H1 (cell line): Measurements from ENCODE around the gene VAT1L. TPM values are rescaled to one million over a fixed set of nuclear protein-coding genes. Genes with fewer than 3 reads are reported as not detected.

ENCODE experiments used
- CTCF ChIA-PET: fragments of 300-600 bp; sonication (Branson Sonifier 250); formaldehyde crosslinking; loops from one replicate; lab custom pipeline; 2021; ENCODE audit not compliant: partially characterized antibody; lab: Charles Lee
- POLR2A ChIA-PET: fragments of 300-600 bp; sonication (Branson Sonifier 250); formaldehyde crosslinking; loops from one replicate; lab custom pipeline; 2021; ENCODE audit warnings: inconsistent platforms; ENCODE audit not compliant: partially characterized antibody; lab: Charles Lee
- DNase-seq, 2 experiments: peaks; one replicate each; pipeline versions ENCODE4 v3.0.0 to v3.0.0-alpha.2; 2010 to 2022; ENCODE audit warnings: low spot score in 2 of 2, low read depth in 1 of 2, mixed read lengths in 1 of 2
- FAIRE-seq: peaks from 2 replicates; lab custom pipeline; 2011; peaks lifted over from hg19 to GRCh38; lab: Jason Lieb, UNC
- H2AFZ ChIP-seq: 2 replicates; pipeline ENCODE4 v1.8.1; 2012; ENCODE audit warnings: low read length, inconsistent platforms
- H2AK5ac ChIP-seq: 2 replicates; pipeline ENCODE4 v1.6.1; 2013; ENCODE audit warnings: low read depth, low read length
- H2BK120ac ChIP-seq: replicated peaks from 2 replicates; pipeline ENCODE3; 2013; ENCODE audit warnings: low read depth, low read length, inconsistent platforms
- H2BK12ac ChIP-seq: 2 replicates; pipeline ENCODE4 v1.6.1; 2013; ENCODE audit warnings: low read depth, low read length
- H2BK15ac ChIP-seq: 2 replicates; pipeline ENCODE4 v1.6.1; 2013; ENCODE audit warnings: low read length
- H2BK20ac ChIP-seq: 2 replicates; pipeline ENCODE4 v1.6.1; 2013; ENCODE audit warnings: low read length
- H2BK5ac ChIP-seq: 2 replicates; pipeline ENCODE4 v1.6.1; 2013; ENCODE audit warnings: low read depth, low read length
- H3K14ac ChIP-seq: 2 replicates; pipeline ENCODE4 v1.6.1; 2013; ENCODE audit warnings: inconsistent platforms; ENCODE audit not compliant: insufficient read length
- H3K18ac ChIP-seq: 2 replicates; pipeline ENCODE4 v1.6.1; 2013; ENCODE audit warnings: low read length; ENCODE audit errors: extremely low read depth
- H3K23ac ChIP-seq: 2 replicates; pipeline ENCODE4 v1.6.1; 2013; ENCODE audit warnings: inconsistent platforms; ENCODE audit not compliant: insufficient read length
- H3K23me2 ChIP-seq: 2 replicates; pipeline ENCODE4 v1.6.1; 2013; ENCODE audit warnings: low read depth, low read length
- H3K27ac ChIP-seq: 2 replicates; pipeline ENCODE4 v1.6.1; 2011; ENCODE audit warnings: low read depth, low read length, inconsistent platforms
- H3K27me3 ChIP-seq, 4 experiments: replicated peaks in 1 of 4; 1 replicate in 1 of 4; 2 replicates in 3 of 4; pipeline versions ENCODE4 v1.6.1 to v1.8.1; 2011 to 2013; ENCODE audit warnings: low read length in 3 of 4, mild to moderate bottlenecking in 3 of 4, inconsistent platforms in 2 of 4, mixed read lengths in 2 of 4, moderate library complexity in 1 of 4; ENCODE audit not compliant: control insufficient read depth in 3 of 4, insufficient read depth in 3 of 4; ENCODE audit errors: extremely low read depth in 1 of 4
- H3K36me3 ChIP-seq, 4 experiments: 2 replicates each; pipeline versions ENCODE4 v1.6.1 to v1.8.1; 2011 to 2013; ENCODE audit warnings: mild to moderate bottlenecking in 4 of 4, low read length in 3 of 4, moderate library complexity in 2 of 4, control low read depth in 1 of 4, inconsistent platforms in 1 of 4; ENCODE audit not compliant: insufficient read depth in 4 of 4, control insufficient read depth in 2 of 4
- H3K4ac ChIP-seq: replicated peaks from 2 replicates; pipeline ENCODE3; 2013; ENCODE audit warnings: low read length, low read depth, mixed read lengths, inconsistent platforms; ENCODE audit not compliant: insufficient read length
- H3K4me1 ChIP-seq, 4 experiments: replicated peaks in 1 of 4; 1 replicate in 1 of 4; 2 replicates in 3 of 4; pipeline versions ENCODE4 v1.6.1 to v1.8.1; 2011 to 2013; ENCODE audit warnings: low read length in 3 of 4, inconsistent platforms in 2 of 4, mixed read lengths in 1 of 4; ENCODE audit not compliant: insufficient read depth in 4 of 4, control insufficient read depth in 3 of 4
- H3K4me2 ChIP-seq, 2 experiments: 2 replicates each; pipeline versions ENCODE4 v1.6.1 to v1.8.1; 2011 to 2013; ENCODE audit warnings: low read depth in 2 of 2, low read length in 2 of 2, control low read depth in 1 of 2, inconsistent platforms in 1 of 2, mild to moderate bottlenecking in 1 of 2; ENCODE audit not compliant: insufficient read depth in 1 of 2
- H3K4me3 ChIP-seq, 4 experiments: fragments of 200-600, 300-600 bp in 1 of 4; sonication (generic), shearing (Covaris generic), sonication (Bioruptor Twin) in 1 of 4; 2 replicates each; pipeline versions ENCODE4 v1.5.1 to v1.8.1; 2011 to 2016; ENCODE audit warnings: low read length in 4 of 4, low read depth in 3 of 4, control low read depth in 2 of 4, inconsistent platforms in 2 of 4, mild to moderate bottlenecking in 2 of 4, mixed read lengths in 1 of 4, moderate library complexity in 1 of 4; ENCODE audit not compliant: insufficient read depth in 2 of 4; ENCODE audit errors: extremely low read depth in 1 of 4
- H3K56ac ChIP-seq: replicated peaks from 2 replicates; pipeline ENCODE3; 2013; ENCODE audit warnings: low read depth, mild to moderate bottlenecking, mixed read lengths, low read length, inconsistent platforms; ENCODE audit not compliant: insufficient read length
- H3K79me1 ChIP-seq: 2 replicates; pipeline ENCODE4 v1.6.1; 2013; ENCODE audit warnings: low read depth, low read length, control low read depth
- H3K79me2 ChIP-seq, 2 experiments: 2 replicates each; pipeline versions ENCODE4 v1.6.1 to v1.8.1; 2012 to 2013; ENCODE audit warnings: low read length in 2 of 2, mild to moderate bottlenecking in 2 of 2, inconsistent platforms in 1 of 2; ENCODE audit not compliant: insufficient read depth in 2 of 2, control insufficient read depth in 1 of 2
- H3K9ac ChIP-seq, 4 experiments: replicated peaks in 1 of 4; 1 replicate in 1 of 4; 2 replicates in 3 of 4; pipeline versions ENCODE4 v1.6.1 to v1.8.1; 2011 to 2013; ENCODE audit warnings: low read depth in 3 of 4, low read length in 3 of 4, control low read depth in 2 of 4, mild to moderate bottlenecking in 2 of 4, moderate library complexity in 2 of 4, inconsistent platforms in 1 of 4; ENCODE audit errors: extremely low read depth in 1 of 4
- H3K9me3 ChIP-seq, 2 experiments: 2 replicates each; pipeline versions ENCODE4 v1.6.1 to v1.8.1; 2012 to 2013; ENCODE audit warnings: mild to moderate bottlenecking in 2 of 2, moderate library complexity in 2 of 2, control low read depth in 1 of 2, inconsistent platforms in 1 of 2, low read depth in 1 of 2, low read length in 1 of 2, mixed read lengths in 1 of 2; ENCODE audit not compliant: insufficient read depth in 2 of 2
- H4K20me1 ChIP-seq, 2 experiments: replicated peaks in 1 of 2; 2 replicates each; pipeline versions ENCODE3 to v1.8.1; 2011 to 2013; ENCODE audit warnings: inconsistent platforms in 2 of 2, low read length in 2 of 2, mild to moderate bottlenecking in 1 of 2; ENCODE audit not compliant: insufficient read depth in 2 of 2, control insufficient read depth in 1 of 2
- H4K5ac ChIP-seq: 2 replicates; pipeline ENCODE4 v1.6.1; 2013; ENCODE audit warnings: low read length, low read depth, mixed read lengths, inconsistent platforms; ENCODE audit not compliant: insufficient read length
- H4K8ac ChIP-seq: 2 replicates; pipeline ENCODE4 v1.8.0; 2013; ENCODE audit warnings: mild to moderate bottlenecking, moderate library complexity, low read length, inconsistent platforms; ENCODE audit not compliant: insufficient read depth; ENCODE audit errors: extremely low read depth
- H4K91ac ChIP-seq: replicated peaks from 2 replicates; pipeline ENCODE3; 2013; ENCODE audit warnings: low read length, mixed read lengths, inconsistent platforms; ENCODE audit not compliant: insufficient read length
- CEBPB ChIP-seq: IDR thresholded peaks from 2 replicates; pipeline ENCODE4 v1.6.1; 2012; ENCODE audit warnings: low read depth, low read length
- CHD1 ChIP-seq: IDR thresholded peaks from 2 replicates; pipeline ENCODE4 v1.6.1; 2012; ENCODE audit warnings: low read depth, low read length, improper control_type of control experiment
- EP300 ChIP-seq, 2 experiments: IDR thresholded peaks; 1 replicate in 1 of 2; 2 replicates in 1 of 2; pipeline ENCODE4 v1.6.1; 2011 to 2012; ENCODE audit warnings: low read depth in 2 of 2, low read length in 2 of 2, mild to moderate bottlenecking in 2 of 2, borderline replicate concordance in 1 of 2, inconsistent platforms in 1 of 2, moderate library complexity in 1 of 2
- KDM5A ChIP-seq: fragments of 200-600 bp; IDR thresholded peaks from 2 replicates; pipeline ENCODE4 v1.7.1; 2012; ENCODE audit warnings: mild to moderate bottlenecking, low read length, inconsistent platforms, mixed read lengths
- MAFK ChIP-seq: IDR thresholded peaks from 2 replicates; pipeline ENCODE4 v1.6.1; 2012; ENCODE audit warnings: low read depth, mild to moderate bottlenecking, improper control_type of control experiment, low read length
- NANOG ChIP-seq: IDR thresholded peaks from 2 replicates; pipeline ENCODE4 v1.6.1; 2011; ENCODE audit warnings: low read length, low read depth, mild to moderate bottlenecking, inconsistent platforms; ENCODE audit not compliant: insufficient read depth, poor library complexity, severe bottlenecking
- POU5F1 ChIP-seq: IDR thresholded peaks from 2 replicates; pipeline ENCODE4 v1.6.1; 2011; ENCODE audit warnings: low read depth, mild to moderate bottlenecking, low read length, moderate library complexity
- SIX5 ChIP-seq: IDR thresholded peaks from 2 replicates; pipeline ENCODE4 v1.6.1; 2011; ENCODE audit warnings: mild to moderate bottlenecking, low read depth, low read length
- YY1 ChIP-seq: IDR thresholded peaks from 2 replicates; pipeline ENCODE4 v1.6.1; 2011; ENCODE audit warnings: low read depth, mild to moderate bottlenecking, low read length
- WGBS, 2 experiments: shearing (Covaris generic) in 1 of 2; methylation state at CpG; one replicate each; pipeline versions ENCODE4 v1.1.6 to v1.1.7; 2013 to 2015; ENCODE audit warnings: low lambda C conversion rate in 2 of 2, mixed read lengths in 2 of 2, inconsistent platforms in 1 of 2, low coverage in 1 of 2, missing lambda C conversion rate in 1 of 2; ENCODE audit not compliant: insufficient replicate concordance in 2 of 2, insufficient coverage in 1 of 2, insufficient read length in 1 of 2; ENCODE audit errors: extremely low coverage in 1 of 2, missing lambda C conversion rate in 1 of 2; 5-methylcytosine and 5-hydroxymethylcytosine counted together
- polyA plus RNA-seq, 7 experiments: library from polyadenylated mRNA; depleted of rRNA in 3 of 7; stranded (reverse) in 5 of 7; unstranded in 2 of 7; fragments of >200 nt in 5 of 7; fragments of 200-250 nt in 2 of 7; gene quantifications; 1 replicate in 5 of 7; 2 replicates in 1 of 7; 4 replicates in 1 of 7; pipeline versions ENCODE4 v1.2.1 to v1.2.3, GENCODE V29; 2011 to 2013; ENCODE audit warnings: missing spikeins in 2 of 7, mixed read lengths in 2 of 7
- total RNA-seq: library from RNA; stranded (reverse); fragmentation: NEBNext Ultra II Directional; extraction: Animal tissue kit (Norgen Biotek cat#: 25700); gene quantifications from 2 replicates; pipeline ENCODE4 v1.2.1, GENCODE V29; 2021
- TF ChIP-seq, protein P1 (sequence below), 3 experiments: IDR thresholded peaks; 1 replicate in 2 of 3; 2 replicates in 1 of 3; pipeline versions ENCODE4 v1.5.1 to v1.6.1; 2011; ENCODE audit warnings: low read length in 3 of 3, mild to moderate bottlenecking in 3 of 3, inconsistent platforms in 2 of 3, low read depth in 1 of 3, moderate library complexity in 1 of 3; ENCODE audit not compliant: insufficient read depth in 1 of 3; ENCODE audit errors: control extremely low read depth in 1 of 3

VAT1L gene
- total and polyA plus RNA-seq, 2 of the 8 experiments (the other 6 are each of a cell fraction or from before 2014, with no cell fraction given): 46.3 to 48.2 TPM

- Histone ChIP-seq H4K5ac (no peak overlapping the region), H2BK5ac (peak overlapping the region; percentile 63; the same call in 1 of the 2 replicates), H3K27ac (no peak overlapping the region), H4K8ac (no peak overlapping the region), H2AFZ (no peak overlapping the region), H3K9me3 (no peaks in the 10 kb centered on the region), H3K36me3 (peaks cover 0 to 3% (median 0%) of the 10 kb centered on the region in 4 experiments; a peak in 1 of 8 replicates), H2BK12ac (0 out of 2 replicates have a peak overlapping the region, but pooled peaks have one; percentile 68)
- 93% methylated on average over 7 of the region's 7 CpGs; no CpG with 5 or more reads in 1 of the 2 experiments for WGBS, 2 experiments
- CTCF ChIA-PET: interaction anchor here (0.7 to 2.2 kb wide), 3 partner anchors 13 to 195 kb away, joined by 3 to 4 read pairs (median 4); no protein-coding TSS in a partner anchor
- TF ChIP-seq EP300 (IDR thresholded peaks at IDR 0.05; ENCODE audit: borderline replicate concordance in 1 of 2, low read depth in 2 of 2, low read length in 2 of 2) (no peak), NANOG (no peak), YY1 (no peak), CEBPB (no peak), SIX5 (no peak), MAFK (no peak), KDM5A (no peak), POU5F1 (no peak), CHD1 (no peak)
- TF ChIP-seq, protein P1, sequence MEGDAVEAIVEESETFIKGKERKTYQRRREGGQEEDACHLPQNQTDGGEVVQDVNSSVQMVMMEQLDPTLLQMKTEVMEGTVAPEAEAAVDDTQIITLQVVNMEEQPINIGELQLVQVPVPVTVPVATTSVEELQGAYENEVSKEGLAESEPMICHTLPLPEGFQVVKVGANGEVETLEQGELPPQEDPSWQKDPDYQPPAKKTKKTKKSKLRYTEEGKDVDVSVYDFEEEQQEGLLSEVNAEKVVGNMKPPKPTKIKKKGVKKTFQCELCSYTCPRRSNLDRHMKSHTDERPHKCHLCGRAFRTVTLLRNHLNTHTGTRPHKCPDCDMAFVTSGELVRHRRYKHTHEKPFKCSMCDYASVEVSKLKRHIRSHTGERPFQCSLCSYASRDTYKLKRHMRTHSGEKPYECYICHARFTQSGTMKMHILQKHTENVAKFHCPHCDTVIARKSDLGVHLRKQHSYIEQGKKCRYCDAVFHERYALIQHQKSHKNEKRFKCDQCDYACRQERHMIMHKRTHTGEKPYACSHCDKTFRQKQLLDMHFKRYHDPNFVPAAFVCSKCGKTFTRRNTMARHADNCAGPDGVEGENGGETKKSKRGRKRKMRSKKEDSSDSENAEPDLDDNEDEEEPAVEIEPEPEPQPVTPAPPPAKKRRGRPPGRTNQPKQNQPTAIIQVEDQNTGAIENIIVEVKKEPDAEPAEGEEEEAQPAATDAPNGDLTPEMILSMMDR (IDR thresholded peaks at IDR 0.05; ENCODE audit: control extremely low read depth in 1 of 3, insufficient read depth in 1 of 3, low read depth in 1 of 3, low read length in 3 of 3): no peak
- TF ChIP-seq, all 59 proteins: peak for 0
- Histone ChIP-seq H2AK5ac (peak overlapping the region; percentile 56), H3K4me2 (no peak overlapping the region), H2BK20ac (no peak overlapping the region), H3K27me3 (no peaks in the 10 kb centered on the region), H4K20me1 (no peaks in the 10 kb centered on the region), H4K91ac (no peak overlapping the region), H2BK15ac (no peak overlapping the region), H3K23me2 (no peaks in the 10 kb centered on the region), H3K56ac (no peak overlapping the region), H3K79me2 (0 out of 4 replicates have a peak, but pooled peaks cover 0 to 2% of the 10 kb centered on the region in 2 experiments), H2BK120ac (no peak overlapping the region), H3K18ac (no peak overlapping the region), H3K79me1 (no peaks in the 10 kb centered on the region), H3K23ac (no peak overlapping the region), H3K4me3 (no peak overlapping the region), H3K14ac (no peak overlapping the region), H3K4ac (no peak overlapping the region), H3K9ac (no peak overlapping the region), H3K4me1 (peaks cover 2 to 10% (median 6%) of the 10 kb centered on the region in 4 experiments; a peak in 6 of 7 replicates)
- POLR2A ChIA-PET: no interaction called here
- DNase-seq (no peak), FAIRE-seq (no peak)
These were observed 50.4 kb downstream of the VAT1L start for GRCh38 chr16:77838597-77839255.
